HK-2 (cell line): Measurements from ENCODE around the gene LPCAT1.
"Not testable (repeated sequence)": the region's sequence is repeated elsewhere in the genome, so short reads cannot be mapped to it uniquely, and the experiment has no call there.

Experiments used
- DNase-seq: peaks from one replicate; pipeline ENCODE4 v3.0.0-alpha.2; 2018; ENCODE audit not compliant: unreplicated experiment

The LPCAT1 gene

GRCh38 chr5:1466631-1467265 lies 57.0 kb downstream of the LPCAT1 start:
- no peak for DNase-seq

DNA sequence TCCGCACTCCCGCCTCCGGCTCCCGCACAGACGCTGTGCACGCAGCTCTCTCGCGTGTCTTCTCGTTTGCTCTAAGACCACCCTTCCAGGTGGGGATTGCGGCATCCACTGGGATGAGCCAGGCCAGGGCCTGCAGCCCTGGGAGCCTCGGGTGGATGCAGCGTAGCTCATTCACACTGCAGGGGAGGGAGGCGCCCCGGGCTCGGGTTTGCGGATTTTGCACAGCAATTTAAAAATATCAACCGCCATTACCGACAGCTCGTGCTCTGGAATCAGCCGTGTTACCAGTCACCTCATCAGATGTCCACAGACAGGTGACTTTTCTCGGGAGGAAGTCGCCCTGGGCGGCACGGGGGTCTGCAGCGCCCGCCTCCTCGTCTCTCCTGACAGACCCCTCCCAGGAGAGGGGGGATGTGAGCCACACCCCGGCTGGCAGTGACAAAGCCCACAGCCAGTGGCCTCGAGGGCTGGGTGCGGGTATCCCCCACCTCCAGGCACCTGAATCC lies 57.7 kb downstream of the LPCAT1 start:
- no peak for DNase-seq

DNA sequence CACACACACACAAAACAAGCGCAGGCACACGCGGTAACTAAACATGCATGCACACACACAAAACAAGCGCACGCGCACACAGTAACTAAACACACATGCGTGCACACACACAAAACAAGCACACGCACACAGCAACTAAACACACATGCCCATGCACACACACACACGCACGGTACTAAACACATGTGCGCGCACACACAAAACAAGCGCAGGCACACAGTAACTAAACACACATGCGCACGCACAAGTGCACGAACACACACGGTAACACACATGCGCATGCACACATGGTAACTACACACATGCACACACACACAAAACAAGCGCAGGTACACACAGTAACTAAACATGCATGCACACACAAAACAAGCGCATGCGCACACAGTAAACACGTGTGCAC lies 58.6 kb downstream of the LPCAT1 start:
- no peak for DNase-seq

- no peak for DNase-seq
Observed at GRCh38 chr5:1464511-1464910, 59.2 kb downstream of the LPCAT1 start.

DNA sequence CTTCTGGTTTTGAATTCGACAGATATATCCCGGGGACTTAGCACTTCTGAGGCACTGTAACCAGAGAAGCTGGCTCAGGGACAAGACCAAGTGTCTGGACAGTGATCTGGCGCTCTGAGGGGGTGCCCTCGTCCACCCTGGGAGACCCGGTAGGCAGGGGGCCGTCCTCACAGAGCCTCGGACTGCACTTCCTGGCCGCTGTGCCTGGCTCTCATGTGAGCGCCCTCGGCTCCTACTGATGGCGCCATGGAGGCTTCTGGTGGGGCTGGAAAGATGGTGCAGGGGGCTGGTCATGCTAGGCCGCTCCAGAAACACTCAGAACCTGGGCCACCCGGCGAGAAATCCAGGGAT lies 59.7 kb downstream of the LPCAT1 start:
- no peak for DNase-seq

- DNase-seq: no peak
Observed at GRCh38 chr5:1463326-1464095, 60.2 kb downstream of the LPCAT1 start.

DNA sequence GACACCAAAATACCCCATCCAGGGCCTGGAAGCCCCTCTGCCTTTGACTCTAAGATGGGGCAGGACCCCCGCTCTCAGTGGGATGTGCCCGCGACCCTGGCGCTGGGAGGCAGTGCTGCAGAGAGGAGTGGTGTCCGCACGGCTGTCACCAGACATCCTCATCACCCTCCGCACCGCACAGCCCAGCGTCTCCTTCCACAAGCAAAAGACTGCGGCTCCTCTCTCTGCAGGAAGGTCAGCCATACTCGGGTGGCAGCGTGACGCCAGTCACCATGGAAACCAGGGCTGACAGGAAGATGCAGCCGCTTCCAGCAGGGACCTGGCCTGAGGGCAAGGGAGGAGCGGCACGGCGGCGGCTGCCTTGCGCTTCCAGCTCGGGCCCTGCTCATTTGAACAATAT lies 61.4 kb downstream of the LPCAT1 start:
- no peak for DNase-seq

DNA sequence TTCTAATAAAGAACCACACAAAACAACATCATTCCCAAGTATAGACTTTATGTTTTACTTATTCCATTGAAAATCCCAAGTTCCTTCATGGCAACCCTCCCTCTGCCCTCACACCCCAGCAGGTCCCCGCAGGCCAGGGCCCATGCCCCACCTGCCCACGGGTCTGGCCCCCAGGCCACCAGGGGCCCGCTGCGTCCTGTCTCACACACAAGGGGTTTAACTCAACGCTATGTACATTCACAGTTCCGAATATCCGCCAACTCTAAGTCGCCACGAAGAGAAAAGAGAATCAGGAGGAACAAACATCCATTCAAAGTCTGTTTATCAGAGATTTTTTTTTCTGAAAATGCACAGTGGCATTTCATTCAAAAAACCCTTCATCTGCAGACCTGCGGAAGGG lies 62.4 kb downstream of the LPCAT1 start:
- no peak for DNase-seq

DNA sequence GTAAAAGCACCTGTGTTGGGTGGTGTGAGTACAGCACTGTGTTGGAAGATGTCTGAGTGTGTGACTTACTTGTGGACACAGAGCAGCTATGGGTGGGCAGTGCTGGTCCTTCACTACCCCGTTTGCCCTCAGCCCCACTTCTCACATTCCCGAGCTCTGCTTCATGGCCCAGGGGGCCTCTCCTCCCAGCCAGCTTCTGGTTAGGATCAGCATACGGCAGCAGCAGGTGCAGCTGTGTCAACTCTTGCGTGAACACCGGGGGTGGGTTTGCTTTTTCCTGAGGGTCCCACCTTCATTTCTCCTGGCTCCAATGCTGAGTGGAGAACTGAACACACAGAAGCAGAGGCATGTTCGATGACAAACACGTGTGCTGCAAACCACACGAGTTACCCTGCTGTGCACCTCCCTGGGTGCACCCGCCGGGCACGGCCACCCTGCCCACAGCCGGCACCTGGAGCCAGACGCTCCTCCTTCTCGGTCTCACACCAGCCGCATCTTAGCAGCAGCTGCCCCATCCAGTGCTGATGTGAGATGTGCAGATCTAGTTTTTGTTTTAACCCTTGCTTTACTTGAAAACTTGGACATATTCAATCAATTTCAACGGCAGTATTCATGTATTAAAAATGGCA lies 63.6 kb downstream of the LPCAT1 start:
- DNase-seq: no peak

GRCh38 chr5:1459435-1459834 lies 64.3 kb downstream of the LPCAT1 start:
- not testable (repeated sequence) for DNase-seq

GRCh38 chr5:1456110-1456881 lies 67.5 kb downstream of the LPCAT1 start:
- not testable (repeated sequence) for DNase-seq

DNA sequence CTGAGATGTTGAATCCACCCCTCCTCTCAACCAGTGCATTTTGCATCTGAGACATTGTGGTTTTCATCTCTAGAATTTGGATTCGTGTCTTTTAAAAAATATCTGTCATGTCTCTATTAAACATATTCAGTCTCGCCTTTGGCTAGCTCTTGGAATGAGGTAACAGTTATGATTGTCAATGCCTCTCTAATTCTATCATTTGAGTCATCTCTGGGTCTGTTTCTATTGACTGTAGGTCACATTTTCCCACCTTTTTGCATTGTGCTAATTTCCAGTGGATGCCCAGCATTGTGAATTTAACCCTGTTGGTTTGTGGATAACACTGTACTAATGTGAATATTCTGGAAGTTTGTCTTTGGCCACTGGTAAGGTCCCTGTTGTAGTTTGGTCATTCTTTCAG lies 70.1 kb downstream of the LPCAT1 start:
- no peak for DNase-seq

DNA sequence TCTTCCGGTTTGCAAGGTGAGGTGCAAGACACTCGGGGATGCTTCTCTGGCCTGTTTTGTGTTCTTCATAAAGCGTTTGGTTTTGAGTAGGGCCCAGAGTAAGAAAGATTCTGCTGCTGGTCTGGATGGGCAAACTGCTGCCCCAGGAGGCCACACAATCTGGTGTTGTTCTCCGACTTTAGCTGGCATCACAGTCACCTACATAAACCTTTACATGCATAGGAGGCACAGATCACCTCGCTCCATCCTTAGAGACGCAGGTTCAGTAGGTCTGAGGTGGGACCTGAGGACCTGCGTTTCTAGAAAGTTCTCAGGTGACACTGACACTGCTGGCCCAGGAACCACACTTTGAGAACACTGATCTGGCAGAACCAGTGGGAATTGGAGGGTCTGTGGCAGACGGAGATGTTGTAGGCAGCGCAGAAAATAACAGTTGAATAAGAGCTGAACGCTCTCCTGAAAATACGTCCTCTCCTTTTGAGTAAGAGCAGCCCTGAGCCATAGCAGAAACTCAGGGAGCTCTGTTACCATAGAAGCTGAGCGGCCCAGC lies 74.6 kb downstream of the LPCAT1 start:
- no peak for DNase-seq

DNA sequence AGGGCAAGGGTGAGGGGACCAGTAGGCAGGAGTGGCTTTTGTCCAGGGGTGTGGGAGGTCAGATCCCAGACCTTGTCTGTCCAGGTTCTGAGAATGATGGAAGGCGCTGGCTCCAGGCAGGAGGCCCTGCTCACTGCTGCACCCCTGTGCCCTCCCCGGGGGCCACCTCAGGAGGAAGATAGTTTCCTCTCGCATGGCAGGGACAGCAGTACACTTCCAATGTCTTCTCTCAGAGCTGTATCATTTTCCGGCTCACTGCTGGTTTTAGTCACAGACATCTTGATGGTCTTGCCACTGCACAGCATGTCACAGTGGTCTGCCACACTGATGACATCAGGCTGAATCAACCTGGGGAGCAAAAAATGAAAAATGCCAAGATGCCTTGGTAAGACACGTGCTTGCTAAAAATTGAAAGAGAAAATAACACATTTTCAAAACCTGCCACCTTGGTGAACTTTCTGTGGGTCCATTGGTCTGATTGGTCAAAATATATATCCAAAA lies 75.2 kb downstream of the LPCAT1 start:
- DNase-seq: no peak

GRCh38 chr5:1447671-1448361 lies 75.9 kb downstream of the LPCAT1 start:
- no peak for DNase-seq

DNA sequence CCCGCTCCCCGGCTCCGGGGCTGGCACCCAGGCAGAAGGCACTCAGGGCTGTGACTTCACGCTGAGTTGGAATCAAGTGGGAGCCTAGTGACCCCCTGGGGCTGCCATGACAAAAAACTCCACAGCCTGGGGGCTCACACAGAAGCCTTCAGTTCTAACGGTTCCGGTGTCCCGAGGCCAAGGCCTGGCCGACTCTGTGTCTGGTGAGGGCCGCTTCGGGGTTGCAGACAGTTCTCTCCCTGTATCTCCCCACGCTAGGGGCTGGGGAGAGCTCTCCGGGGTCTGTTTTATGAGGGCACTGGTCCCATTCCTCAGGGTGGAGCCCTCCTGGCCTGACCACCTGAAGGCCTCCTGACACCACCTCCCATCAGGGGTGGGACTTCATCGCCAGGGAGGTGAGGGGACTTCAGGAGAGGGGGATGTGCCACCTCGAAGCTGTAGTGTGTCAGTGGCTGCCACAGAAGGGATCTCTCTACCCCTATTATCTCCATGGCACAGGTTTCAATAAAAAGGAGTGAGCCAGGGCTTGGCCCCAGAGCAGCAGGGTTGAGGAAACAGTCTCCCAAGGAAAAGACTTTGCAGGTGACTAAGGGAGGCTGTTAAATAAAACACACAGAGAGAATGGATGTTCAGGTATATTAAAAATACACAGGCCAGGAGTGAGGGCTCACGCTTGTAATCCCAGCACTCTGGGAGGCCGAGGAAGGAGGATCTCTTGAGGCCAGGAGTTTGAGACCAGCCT lies 77.0 kb downstream of the LPCAT1 start:
- no peak for DNase-seq

GRCh38 chr5:1445689-1446601 lies 77.8 kb downstream of the LPCAT1 start:
- DNase-seq: no peak

DNA sequence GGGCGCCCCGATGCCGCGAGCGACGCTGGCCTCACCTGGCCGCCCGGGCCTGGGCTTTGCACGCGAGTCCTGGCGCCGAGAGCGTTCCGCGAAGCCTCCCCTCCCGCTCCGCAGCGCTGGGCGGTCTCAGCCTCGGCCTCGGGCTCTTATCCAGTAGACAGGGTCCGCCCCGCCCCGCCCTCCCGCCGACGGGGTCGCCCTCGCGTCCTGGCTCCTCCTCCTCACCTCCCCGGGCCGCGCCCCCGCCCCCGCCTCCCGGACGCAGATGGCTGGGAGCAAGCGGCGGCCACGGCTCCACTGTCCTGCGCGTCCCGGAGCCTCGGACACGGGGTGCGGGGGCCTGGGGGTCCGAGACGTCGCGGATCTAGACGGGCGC lies 78.5 kb downstream of the LPCAT1 start, which contains the start of gene SLC6A3:
SLC6A3 (minus strand) TSS at position 128 of the 376 bp plus-strand sequence. CDS start 2,243 bp downstream, outside the sequence.
- no peak for DNase-seq
